ENCODE data around the gene KCNIP1.

- no peak for TF ChIP-seq CTCF (IDR thresholded peaks at IDR 0.05)
- TF ChIP-seq POLR2A (IDR thresholded peaks at IDR 0.05), result no peak
Measured at GRCh38 chr5:170694911-170695310, 191.1 kb downstream of the KCNIP1 start.

Data from body of pancreas (tissue), 4 donors.